Central memory CD8-positive, alpha-beta T cell (primary cell): ENCODE data around the gene AKAP5.

Experiments used
- ATAC-seq: fragments of 150-1000 bp; cut with Tn5 transposase; replicated peaks from 2 replicates; pipeline ENCODE4 v1.10.0; 2022; ENCODE audit warnings: mild to moderate bottlenecking, moderate FRiP score, moderate number of reproducible peaks; ENCODE audit not compliant: poor library complexity, severe bottlenecking; ENCODE audit errors: extremely low read depth
- DNase-seq, 2 donors: peaks; one replicate each; pipeline ENCODE4 v3.0.0; 2021; ENCODE audit warnings: low spot score in 2 of 2
- H3K27ac Mint-ChIP-seq: one replicate; pipeline ENCODE4 v1.8.0; 2022; ENCODE audit warnings: low read depth, mild to moderate bottlenecking, moderate library complexity, mixed read lengths
- H3K27me3 Mint-ChIP-seq: one replicate; pipeline ENCODE4 v1.8.0; 2022; ENCODE audit warnings: mixed read lengths
- H3K36me3 Mint-ChIP-seq: one replicate; pipeline ENCODE4 v1.8.0; 2022; ENCODE audit warnings: mild to moderate bottlenecking, moderate library complexity, mixed read lengths; ENCODE audit not compliant: insufficient read depth
- H3K4me1 Mint-ChIP-seq: one replicate; pipeline ENCODE4 v1.8.0; 2022; ENCODE audit warnings: mixed read lengths
- H3K4me3 Mint-ChIP-seq: one replicate; pipeline ENCODE4 v1.8.0; 2022; ENCODE audit warnings: mild to moderate bottlenecking, moderate library complexity, mixed read lengths
- H3K9me3 Mint-ChIP-seq: one replicate; pipeline ENCODE4 v1.8.0; 2022; ENCODE audit warnings: mixed read lengths

The AKAP5 gene

GRCh38 chr14:64465191-64465822 is at the start of gene AKAP5:
TSS of gene AKAP5 (plus strand) at chr14:64465499. CDS start at chr14:64468395, 2,896 bp downstream.
- Mint-ChIP-seq H3K27me3 (no peaks in the 10 kb centered on the region), H3K4me1 (peaks cover 30% of the 10 kb centered on the region), H3K4me3 (peak within 1 kb of the TSS; percentile 83), H3K36me3 (peaks cover 2% of the 10 kb centered on the region), H3K27ac (peak within 1 kb of the TSS; percentile 65), H3K9me3 (no peaks in the 10 kb centered on the region)
- peak; percentile 29 to 39 for DNase-seq
- peak; percentile 80 for ATAC-seq

- no peak overlapping the region for H3K4me3 Mint-ChIP-seq
These were observed 48.9 kb upstream of the AKAP5 start for GRCh38 chr14:64416348-64416932.

GRCh38 chr14:64417055-64417770 is 48.1 kb upstream of the AKAP5 start:
- ATAC-seq = no peak
- Mint-ChIP-seq H3K4me3 (no peak overlapping the region), H3K4me1 (no peaks in the 10 kb centered on the region), H3K27me3 (no peaks in the 10 kb centered on the region), H3K36me3 (peaks cover 21% of the 10 kb centered on the region), H3K27ac (no peak overlapping the region), H3K9me3 (no peaks in the 10 kb centered on the region)
- DNase-seq = no peak

More at GRCh38 chr14:64416348-64416932, 48.9 kb upstream of the AKAP5 start:
- no peaks in the 10 kb centered on the region for H3K9me3 Mint-ChIP-seq
- ATAC-seq (no peak), DNase-seq (no peak)
- H3K27me3 Mint-ChIP-seq = no peaks in the 10 kb centered on the region
- H3K27ac Mint-ChIP-seq = no peak overlapping the region
- H3K36me3 Mint-ChIP-seq = peaks cover 28% of the 10 kb centered on the region
- H3K4me1 Mint-ChIP-seq = no peaks in the 10 kb centered on the region

- ATAC-seq (no peak), DNase-seq (no peak)
- Mint-ChIP-seq H3K4me3 (no peak overlapping the region), H3K9me3 (no peaks in the 10 kb centered on the region), H3K27me3 (no peaks in the 10 kb centered on the region), H3K27ac (no peak overlapping the region), H3K36me3 (peaks cover 20% of the 10 kb centered on the region), H3K4me1 (no peaks in the 10 kb centered on the region)
These were observed 47.6 kb upstream of the AKAP5 start for GRCh38 chr14:64417771-64418125.

GRCh38 chr14:64419003-64419402 is 46.3 kb upstream of the AKAP5 start:
- ATAC-seq = no peak

GRCh38 chr14:64421166-64421565 is 44.1 kb upstream of the AKAP5 start:
- Mint-ChIP-seq H3K9me3 (no peaks in the 10 kb centered on the region), H3K4me1 (no peaks in the 10 kb centered on the region), H3K36me3 (peaks cover 19% of the 10 kb centered on the region), H3K27me3 (no peaks in the 10 kb centered on the region), H3K27ac (no peak overlapping the region), H3K4me3 (no peak overlapping the region)
- ATAC-seq = no peak
- DNase-seq = no peak

More at GRCh38 chr14:64419003-64419402, 46.3 kb upstream of the AKAP5 start:
- no peak for DNase-seq
- Mint-ChIP-seq H3K27me3 (no peaks in the 10 kb centered on the region), H3K4me1 (no peaks in the 10 kb centered on the region), H3K36me3 (peaks cover 20% of the 10 kb centered on the region), H3K4me3 (no peak overlapping the region), H3K27ac (no peak overlapping the region), H3K9me3 (no peaks in the 10 kb centered on the region)

GRCh38 chr14:64422005-64422404 is 43.3 kb upstream of the AKAP5 start:
- Mint-ChIP-seq H3K4me1 (no peaks in the 10 kb centered on the region), H3K9me3 (no peaks in the 10 kb centered on the region), H3K27me3 (no peaks in the 10 kb centered on the region), H3K27ac (no peak overlapping the region), H3K4me3 (no peak overlapping the region), H3K36me3 (peaks cover 20% of the 10 kb centered on the region)
- DNase-seq = no peak
- no peak for ATAC-seq

- Mint-ChIP-seq H3K4me3 (no peak overlapping the region), H3K27ac (no peak overlapping the region), H3K36me3 (peaks cover 21% of the 10 kb centered on the region), H3K27me3 (no peaks in the 10 kb centered on the region), H3K4me1 (no peaks in the 10 kb centered on the region), H3K9me3 (no peaks in the 10 kb centered on the region)
- DNase-seq (no peak), ATAC-seq (no peak)
These were observed 42.5 kb upstream of the AKAP5 start for GRCh38 chr14:64422756-64423155.

- Mint-ChIP-seq H3K27ac (no peak overlapping the region), H3K4me1 (no peaks in the 10 kb centered on the region), H3K36me3 (peaks cover 25% of the 10 kb centered on the region), H3K9me3 (no peaks in the 10 kb centered on the region), H3K4me3 (no peak overlapping the region), H3K27me3 (no peaks in the 10 kb centered on the region)
- no peak for ATAC-seq
- DNase-seq = no peak
These were observed 41.3 kb upstream of the AKAP5 start for GRCh38 chr14:64423987-64424386.

- H3K9me3 Mint-ChIP-seq = no peaks in the 10 kb centered on the region
- H3K27me3 Mint-ChIP-seq = no peaks in the 10 kb centered on the region
- H3K27ac Mint-ChIP-seq = no peak overlapping the region
- ATAC-seq = no peak
- no peak overlapping the region for H3K4me3 Mint-ChIP-seq
- peaks cover 12% of the 10 kb centered on the region for H3K4me1 Mint-ChIP-seq
- H3K36me3 Mint-ChIP-seq = peaks cover 21% of the 10 kb centered on the region
- DNase-seq = no peak
These were observed 30.8 kb upstream of the AKAP5 start for GRCh38 chr14:64434528-64434927.

GRCh38 chr14:64438181-64438841 is 27.0 kb upstream of the AKAP5 start:
- ATAC-seq (no peak), DNase-seq (no peak)
- Mint-ChIP-seq H3K36me3 (peaks cover 25% of the 10 kb centered on the region), H3K9me3 (no peaks in the 10 kb centered on the region), H3K4me1 (peaks cover 12% of the 10 kb centered on the region), H3K27ac (no peak overlapping the region), H3K27me3 (no peaks in the 10 kb centered on the region), H3K4me3 (no peak overlapping the region)

- ATAC-seq (no peak), DNase-seq (no peak)
- H3K27me3 Mint-ChIP-seq = no peaks in the 10 kb centered on the region
- H3K4me3 Mint-ChIP-seq = no peak overlapping the region
- H3K4me1 Mint-ChIP-seq = peaks cover 13% of the 10 kb centered on the region
- peaks cover 27% of the 10 kb centered on the region for H3K36me3 Mint-ChIP-seq
- no peak overlapping the region for H3K27ac Mint-ChIP-seq
- H3K9me3 Mint-ChIP-seq = no peaks in the 10 kb centered on the region
These were observed 26.2 kb upstream of the AKAP5 start for GRCh38 chr14:64439141-64439540.
